Measurements from ENCODE around the gene FBLN7. TPM values are rescaled to one million over a fixed set of nuclear protein-coding genes. Genes with fewer than 3 reads are reported as not detected.

The FBLN7 gene
- total RNA-seq, 2 donors from 2014 or later: 4.0 to 8.7 TPM

- peaks cover 17% of the 10 kb centered on the region for H3K9me3 Mint-ChIP-seq
- no peaks in the 10 kb centered on the region for H3K36me3 Mint-ChIP-seq (ENCODE audit: low read depth)
- Histone ChIP-seq H3K36me3 (ENCODE audit: control insufficient read depth, insufficient read depth, low read length) (no peaks in the 10 kb centered on the region), H3K27ac (ENCODE audit: low read depth, low read length) (no peak overlapping the region), H3K9ac (ENCODE audit: extremely low read depth, low read length, poor library complexity, severe bottlenecking) (no peak overlapping the region), H3K4me3 (ENCODE audit: low read length) (no peak overlapping the region), H3K9me3 (ENCODE audit: control insufficient read depth, low read length) (no peaks in the 10 kb centered on the region), H3K4me1 (ENCODE audit: control insufficient read depth, insufficient read depth, low read length) (no peaks in the 10 kb centered on the region), H3K27me3 (ENCODE audit: control insufficient read depth, insufficient read depth, low read length, poor library complexity, severe bottlenecking) (peaks cover 38% of the 10 kb centered on the region)
- no peak overlapping the region for H3K4me3 Mint-ChIP-seq
- H3K4me1 Mint-ChIP-seq: no peaks in the 10 kb centered on the region
- 89 to 100% methylated on average over 1 to 8 of the region's 8 CpGs for WGBS, 2 experiments (ENCODE audit: insufficient coverage in 1 of 2, insufficient read length in 1 of 2)
- no peak for TF ChIP-seq CTCF (conservative IDR thresholded peaks at IDR 0.05)
- no peak for DNase-seq
- H3K27ac Mint-ChIP-seq: no peak overlapping the region
- peaks cover 37% of the 10 kb centered on the region for H3K27me3 Mint-ChIP-seq (ENCODE audit: insufficient read depth)
Observed at GRCh38 chr2:112184121-112184520, 45.9 kb downstream of the FBLN7 start.

- no peak overlapping the region for H3K4me3 ChIP-seq (ENCODE audit: low read length)
- H3K4me1 ChIP-seq (ENCODE audit: control insufficient read depth, insufficient read depth, low read length): no peaks in the 10 kb centered on the region
- H3K27ac ChIP-seq (ENCODE audit: low read depth, low read length): no peak overlapping the region
- H3K36me3 ChIP-seq (ENCODE audit: control insufficient read depth, insufficient read depth, low read length): no peaks in the 10 kb centered on the region
- H3K9ac ChIP-seq (ENCODE audit: extremely low read depth, low read length, poor library complexity, severe bottlenecking): no peak overlapping the region
- H3K4me3 Mint-ChIP-seq: no peak overlapping the region
- no peaks in the 10 kb centered on the region for H3K36me3 Mint-ChIP-seq (ENCODE audit: low read depth)
- no peaks in the 10 kb centered on the region for H3K9me3 ChIP-seq (ENCODE audit: control insufficient read depth, low read length)
- TF ChIP-seq CTCF (conservative IDR thresholded peaks at IDR 0.05): no peak
- no peaks in the 10 kb centered on the region for H3K4me1 Mint-ChIP-seq
- H3K27me3 Mint-ChIP-seq (ENCODE audit: insufficient read depth): peaks cover 29% of the 10 kb centered on the region
- H3K9me3 Mint-ChIP-seq: peaks cover 11% of the 10 kb centered on the region
- peaks cover 28% of the 10 kb centered on the region for H3K27me3 ChIP-seq (ENCODE audit: control insufficient read depth, insufficient read depth, low read length, poor library complexity, severe bottlenecking)
- WGBS, 2 experiments (ENCODE audit: insufficient coverage in 1 of 2, insufficient read length in 1 of 2): 80 to 87% methylated on average over 6 to 9 of the region's 9 CpGs
- no peak for DNase-seq
- no peak overlapping the region for H3K27ac Mint-ChIP-seq
Observed at GRCh38 chr2:112185131-112185530, 46.9 kb downstream of the FBLN7 start.

- H3K4me1 Mint-ChIP-seq: no peaks in the 10 kb centered on the region
- H3K27ac ChIP-seq (ENCODE audit: low read depth, low read length): no peak overlapping the region
- H3K4me3 ChIP-seq (ENCODE audit: low read length): no peak overlapping the region
- no peaks in the 10 kb centered on the region for H3K36me3 ChIP-seq (ENCODE audit: control insufficient read depth, insufficient read depth, low read length)
- no peak overlapping the region for H3K9ac ChIP-seq (ENCODE audit: extremely low read depth, low read length, poor library complexity, severe bottlenecking)
- H3K27ac Mint-ChIP-seq: no peak overlapping the region
- H3K9me3 Mint-ChIP-seq: peaks cover 7% of the 10 kb centered on the region
- no peaks in the 10 kb centered on the region for H3K4me1 ChIP-seq (ENCODE audit: control insufficient read depth, insufficient read depth, low read length)
- DNase-seq: no peak
- H3K4me3 Mint-ChIP-seq: no peak overlapping the region
- H3K9me3 ChIP-seq (ENCODE audit: control insufficient read depth, low read length): no peaks in the 10 kb centered on the region
- 91 to 93% methylated on average over 25 to 31 of the region's 31 CpGs for WGBS, 2 experiments (ENCODE audit: insufficient coverage in 1 of 2, insufficient read length in 1 of 2)
- no peaks in the 10 kb centered on the region for H3K36me3 Mint-ChIP-seq (ENCODE audit: low read depth)
- TF ChIP-seq CTCF (conservative IDR thresholded peaks at IDR 0.05): no peak
- peaks cover 11% of the 10 kb centered on the region for H3K27me3 ChIP-seq (ENCODE audit: control insufficient read depth, insufficient read depth, low read length, poor library complexity, severe bottlenecking)
- peaks cover 12% of the 10 kb centered on the region for H3K27me3 Mint-ChIP-seq (ENCODE audit: insufficient read depth)
Observed at GRCh38 chr2:112187046-112187715, 49.0 kb downstream of the FBLN7 start.

Measured in endodermal cell (in vitro differentiated cells).